GM21423 (cell line): ENCODE results near the gene C2CD2.
A peak's percentile ranks its signal among the peaks of the same experiment; 100 is the strongest.

Experiments used
- ATAC-seq: cut with Tn5 transposase; IDR thresholded peaks from one replicate; pipeline ENCODE4 v1.9.1; 2021; ENCODE audit warnings: mild to moderate bottlenecking, moderate library complexity; ENCODE audit not compliant: unreplicated experiment

C2CD2 gene

DNA sequence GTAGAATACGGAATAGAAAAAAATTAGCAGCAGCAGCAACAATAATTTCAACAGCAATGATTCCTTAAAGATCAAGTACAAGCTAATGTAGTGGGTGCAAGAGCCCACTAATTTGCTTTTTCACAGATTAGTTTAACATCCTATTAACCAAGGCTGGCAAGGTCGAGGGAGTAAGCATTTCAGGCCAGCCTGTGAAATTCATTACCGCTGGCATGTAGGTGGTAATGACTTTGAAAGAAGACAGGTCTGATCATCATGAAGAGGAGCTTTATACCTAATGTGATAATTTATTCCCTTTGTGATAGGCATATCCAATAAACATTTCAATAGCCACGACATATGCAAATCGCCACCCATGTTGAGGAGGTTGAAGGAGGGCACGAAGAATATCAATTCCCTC lies 63.5 kb downstream of the C2CD2 start:
- ATAC-seq, result no peak

GRCh38 chr21:41888749-41889376 lies 65.0 kb downstream of the C2CD2 start:
- no peak for ATAC-seq

DNA sequence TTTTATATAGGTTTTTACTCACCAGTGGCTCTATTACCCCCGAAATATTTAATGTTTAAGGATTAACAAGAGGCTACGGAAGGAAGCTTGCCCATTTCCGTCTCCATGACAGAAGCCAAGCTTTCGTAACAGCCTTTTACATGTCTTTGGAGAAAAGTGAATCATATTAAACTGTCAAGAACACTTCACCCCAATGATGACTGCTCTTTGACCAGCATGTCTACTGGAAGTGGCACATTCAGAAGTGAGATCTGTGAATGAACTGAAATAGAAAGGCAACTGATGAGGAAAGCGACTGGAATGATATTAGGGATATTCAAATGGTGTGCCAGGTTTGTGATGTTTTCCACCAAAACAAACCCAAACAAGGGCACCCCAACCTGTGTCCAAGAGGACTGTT lies 66.2 kb downstream of the C2CD2 start:
- no peak for ATAC-seq

- ATAC-seq, result no peak
These were observed 67.5 kb downstream of the C2CD2 start for GRCh38 chr21:41886328-41886727.

- peak; percentile 49 for ATAC-seq
These were observed 68.3 kb downstream of the C2CD2 start for GRCh38 chr21:41885341-41886024.

GRCh38 chr21:41884501-41885030 lies 69.3 kb downstream of the C2CD2 start:
- no peak for ATAC-seq

DNA sequence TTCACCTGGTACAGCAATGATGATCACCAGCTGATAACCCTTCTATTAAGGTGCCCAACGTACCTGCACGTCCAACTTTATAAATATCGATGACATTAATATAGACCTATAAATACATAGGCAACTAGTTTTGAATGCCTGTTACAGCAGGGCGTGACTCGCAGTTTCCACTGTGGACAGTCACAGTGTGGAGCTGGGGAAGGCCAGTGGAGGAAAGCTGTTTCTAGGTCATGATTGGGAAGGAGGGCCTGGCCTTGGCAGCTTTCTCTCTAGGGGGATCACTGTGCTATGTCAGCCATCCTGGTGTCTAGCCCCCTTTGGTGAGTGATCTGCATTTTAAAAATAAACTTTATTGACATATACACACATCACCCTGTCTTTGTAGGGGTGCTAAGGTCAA lies 70.2 kb downstream of the C2CD2 start:
- no peak for ATAC-seq

DNA sequence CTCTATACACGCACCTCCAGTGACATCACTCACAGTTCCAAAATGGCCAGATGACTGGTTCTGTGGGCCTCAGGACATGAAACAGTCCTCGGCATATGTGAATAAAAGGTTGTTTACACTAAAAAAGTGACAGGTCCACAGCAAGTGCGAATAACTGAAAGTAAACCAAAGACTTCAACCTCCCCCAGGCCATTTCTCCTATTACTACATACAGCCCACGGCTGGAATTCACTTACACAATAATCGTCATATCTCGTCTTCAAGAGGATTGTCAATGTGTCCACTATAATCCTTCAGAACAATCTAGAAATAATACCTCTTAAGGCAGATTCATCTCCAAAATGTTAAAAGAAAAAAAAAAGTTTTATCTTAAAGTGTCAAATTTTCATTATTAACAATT lies 72.8 kb downstream of the C2CD2 start:
- ATAC-seq, result no peak

DNA sequence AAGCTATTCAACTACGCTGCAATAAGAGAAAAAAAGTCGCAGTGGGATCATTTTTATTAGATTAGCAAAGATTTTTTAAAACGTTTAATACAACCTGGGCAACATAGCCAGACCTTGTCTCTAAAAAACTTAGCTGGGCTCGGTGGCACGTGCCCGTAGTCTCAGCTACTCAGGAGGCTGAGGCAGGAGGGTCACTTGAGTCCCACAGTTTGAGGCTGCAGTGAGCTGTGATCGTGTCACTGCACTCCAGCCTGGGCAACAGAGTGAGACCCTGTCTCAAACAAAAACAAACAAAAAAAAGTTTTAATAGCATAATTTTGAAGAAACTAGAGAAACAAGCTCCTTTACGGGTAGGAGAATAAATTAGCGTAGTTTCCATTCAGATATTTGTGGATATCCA lies 73.7 kb downstream of the C2CD2 start:
- no peak for ATAC-seq

GRCh38 chr21:41879190-41879998 lies 74.4 kb downstream of the C2CD2 start, which contains the start of gene PRDM15:
TSS of gene PRDM15 (minus strand) at chr21:41879344. CDS start at chr21:41860363, 18,981 bp downstream.
- ATAC-seq, result peak; percentile 74

- peak; percentile 58 for ATAC-seq
These were observed 75.0 kb downstream of the C2CD2 start for GRCh38 chr21:41878831-41879189.

DNA sequence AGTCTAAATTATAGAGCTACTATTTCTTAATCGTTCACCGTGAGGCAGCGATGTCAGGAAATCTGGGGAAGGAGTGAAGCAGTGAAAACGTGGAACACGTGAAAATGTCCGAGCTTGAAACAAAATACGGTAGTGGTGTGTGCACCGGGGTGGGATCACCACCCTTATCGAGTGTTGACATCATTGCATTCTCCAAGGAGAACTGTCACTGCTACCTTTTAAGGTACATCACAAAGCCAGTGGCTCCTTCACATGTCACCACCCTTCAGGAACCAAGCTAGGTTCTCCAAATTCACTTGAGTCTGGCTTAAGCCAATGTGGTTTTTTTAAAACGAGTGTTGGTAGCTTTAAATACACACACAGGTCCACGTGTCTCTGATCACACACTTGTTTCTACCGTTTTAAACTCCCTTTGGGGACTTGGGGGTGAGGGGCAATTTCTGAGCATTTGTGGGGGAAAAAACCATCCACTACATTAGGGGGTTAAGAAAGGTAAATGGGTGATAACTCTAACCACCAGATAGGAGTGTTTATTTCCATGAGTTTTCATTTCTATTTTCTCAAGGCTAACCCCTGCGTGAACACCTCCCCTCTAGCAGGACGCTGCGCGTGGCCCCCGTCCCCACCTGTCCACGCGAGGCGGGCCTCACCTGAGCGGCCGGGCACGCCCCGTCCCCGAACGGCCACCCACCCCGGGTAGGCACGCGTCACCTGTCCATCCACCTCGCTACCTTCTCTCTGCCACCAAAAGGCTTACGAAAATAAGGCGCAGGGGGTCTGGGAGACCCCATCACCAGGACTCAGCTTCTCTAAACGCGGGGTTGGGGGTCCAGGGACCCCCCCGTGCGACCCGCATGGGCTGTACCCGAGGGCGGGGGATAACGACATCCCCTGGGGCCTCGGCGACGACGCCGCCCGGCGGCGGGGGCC lies 75.7 kb downstream of the C2CD2 start:
- peak; percentile 25 for ATAC-seq

DNA sequence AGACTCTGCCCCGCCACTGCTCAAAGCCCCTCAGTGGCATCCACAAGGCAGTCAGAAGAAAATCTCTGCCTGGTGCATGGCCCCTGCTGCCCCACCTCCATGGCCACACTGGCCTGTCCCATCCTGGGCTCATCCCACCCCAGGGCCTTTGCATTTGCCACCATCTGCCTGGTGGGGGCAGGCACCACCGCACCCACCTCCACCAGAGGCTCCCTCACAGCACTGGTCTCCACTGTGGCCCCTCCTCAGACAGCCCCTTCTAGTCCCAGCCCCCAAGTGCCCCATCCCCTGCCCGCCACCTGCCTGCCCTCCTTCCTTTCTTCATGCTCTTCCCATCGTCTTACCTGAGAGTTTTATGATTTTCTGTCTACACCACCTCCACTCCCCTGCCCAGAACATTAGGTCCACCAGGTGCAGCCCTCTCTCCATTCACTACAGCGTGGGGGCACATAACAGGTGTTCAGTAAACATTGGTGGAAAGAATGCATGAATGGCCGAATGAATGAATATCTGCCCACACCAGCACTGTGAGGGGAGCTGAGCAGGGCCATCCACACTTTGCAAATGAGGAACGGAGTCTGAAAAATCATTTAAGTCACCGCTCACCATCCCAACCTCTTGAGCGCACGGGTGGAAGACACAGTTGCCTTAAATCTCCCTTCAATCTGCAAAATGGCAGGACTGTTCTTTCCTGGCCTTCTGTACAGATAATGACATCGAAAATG lies 76.7 kb downstream of the C2CD2 start:
- no peak for ATAC-seq

DNA sequence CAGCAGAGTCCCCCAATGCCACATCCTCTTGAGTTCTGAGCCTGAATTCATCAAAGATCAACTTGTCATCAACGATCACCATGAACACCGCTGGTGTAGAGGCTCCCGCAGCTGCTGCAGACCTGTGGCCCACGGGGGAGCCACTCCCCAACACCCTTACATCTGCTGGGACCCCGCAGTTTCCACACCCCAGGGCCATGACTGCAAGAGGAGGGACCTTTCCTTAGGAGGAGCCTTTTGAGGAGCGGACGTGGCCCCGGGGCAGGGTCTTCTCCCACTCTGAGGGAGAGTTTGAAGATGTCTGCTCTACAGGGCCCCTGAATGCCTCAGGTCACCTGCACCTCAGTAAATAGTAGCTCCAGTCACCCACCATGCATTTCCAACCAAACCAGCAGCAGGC lies 77.4 kb downstream of the C2CD2 start:
- no peak for ATAC-seq

GRCh38 chr21:41875086-41875485 lies 78.7 kb downstream of the C2CD2 start:
- no peak for ATAC-seq

GRCh38 chr21:41874611-41875010 lies 79.2 kb downstream of the C2CD2 start:
- no peak for ATAC-seq

DNA sequence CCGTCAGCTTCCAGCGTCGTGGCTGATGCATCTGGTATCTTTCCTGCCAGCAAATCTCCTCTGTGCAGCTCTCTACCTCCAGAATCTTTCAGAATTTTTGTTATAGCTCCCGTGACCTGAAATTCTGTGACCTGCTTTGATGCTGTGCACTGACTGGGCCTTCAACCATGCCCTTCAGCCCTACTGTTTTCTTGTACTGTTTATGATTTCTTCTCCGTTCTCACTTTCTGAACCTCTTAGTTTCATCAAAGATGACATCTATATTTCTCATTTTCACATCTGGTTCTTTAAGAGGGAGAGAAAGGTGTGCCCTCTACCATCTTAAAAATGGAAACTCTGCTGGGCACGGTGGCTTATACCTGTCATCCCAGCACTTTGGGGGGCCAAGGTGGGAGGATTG lies 80.4 kb downstream of the C2CD2 start:
- ATAC-seq, result no peak

DNA sequence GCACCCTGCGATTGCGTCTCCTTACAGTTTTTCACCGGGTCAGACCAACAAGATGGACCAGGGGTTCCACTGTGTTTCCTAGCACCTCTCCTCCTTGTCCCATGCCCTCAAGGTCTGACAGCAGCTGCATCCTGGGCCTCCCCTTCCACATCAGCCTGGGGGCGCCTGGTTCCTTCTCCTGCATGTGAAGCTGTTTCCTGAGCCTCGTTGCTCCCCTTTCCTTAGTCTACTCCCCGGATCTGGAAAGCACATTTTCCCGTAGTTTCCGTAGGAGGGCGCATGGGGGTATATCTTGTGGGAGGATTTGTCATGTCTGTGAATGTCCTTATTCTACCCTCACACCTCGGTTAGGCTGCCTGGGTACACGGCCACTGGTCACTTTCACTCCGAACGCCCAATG lies 80.8 kb downstream of the C2CD2 start:
- ATAC-seq, result no peak

DNA sequence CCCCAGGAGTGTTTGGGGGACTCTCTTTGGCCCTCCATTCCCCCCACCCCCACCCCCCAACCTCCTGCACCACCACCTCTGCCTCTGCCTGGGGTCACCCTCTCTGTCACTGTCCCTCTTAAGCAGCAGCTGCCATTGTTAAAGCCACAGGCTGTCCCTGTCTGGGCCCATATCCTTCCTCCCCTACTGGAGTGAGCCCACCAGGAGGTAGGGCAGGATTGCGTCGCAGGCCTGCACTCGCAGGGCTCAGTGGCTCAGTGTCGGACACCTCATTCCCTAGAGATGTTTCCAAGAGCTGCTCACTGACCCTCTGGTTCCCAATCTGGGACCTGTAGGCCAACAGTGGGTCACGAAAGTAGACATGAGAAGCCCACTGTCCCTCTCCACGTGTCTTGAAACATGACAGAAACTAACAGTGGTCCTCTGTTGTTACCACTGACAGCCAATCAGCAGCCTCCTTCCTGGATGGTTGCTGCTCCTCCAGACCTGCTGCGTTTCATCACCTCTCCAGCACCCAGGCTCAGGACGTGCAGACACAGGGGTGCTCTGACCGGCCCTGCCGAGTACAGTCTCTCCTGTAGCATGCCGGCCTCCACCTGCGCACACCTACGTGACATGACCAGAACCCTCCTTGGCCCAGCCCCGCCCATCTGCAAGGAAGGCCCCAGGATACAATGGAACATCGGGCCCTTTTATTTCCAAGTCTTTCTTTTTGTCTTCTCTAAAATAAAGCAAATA lies 82.4 kb downstream of the C2CD2 start:
- no peak for ATAC-seq
